LHCN-M2 (cell line): ENCODE measurements around the gene IGFBP2. TPM values are rescaled to one million over a fixed set of nuclear protein-coding genes. Genes with fewer than 3 reads are reported as not detected.

Experiments
- DNase-seq: peaks from one replicate; pipeline ENCODE4 v3.0.0-alpha.2; 2012; ENCODE audit warnings: low read depth
- total RNA-seq: library from RNA; depleted of rRNA; stranded (reverse); fragments of >200 nt; gene quantifications from 2 replicates; pipeline ENCODE4 v1.2.3, GENCODE V29; 2014; rRNA removed

Gene IGFBP2
- total RNA-seq, 1 experiment from 2014 or later = 0.23 TPM

DNA sequence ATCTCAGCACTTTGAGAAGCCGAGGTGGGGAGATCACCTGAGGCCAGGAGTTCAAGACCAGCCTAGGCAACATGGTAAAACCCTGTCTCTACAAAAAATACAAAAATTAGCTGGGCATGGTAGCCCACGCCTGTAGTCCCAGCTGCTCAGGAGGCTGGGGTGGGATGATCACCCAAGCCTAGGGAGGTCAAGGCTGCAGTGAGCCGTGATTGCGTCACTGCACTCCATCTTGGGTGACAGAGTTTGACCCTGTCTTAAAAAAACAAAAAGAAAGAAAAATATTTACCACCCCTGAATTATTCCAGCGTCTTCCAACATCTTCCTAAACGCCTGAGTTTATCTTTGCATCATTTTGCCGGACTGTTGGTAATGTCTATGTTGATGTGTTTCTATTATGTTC lies 68.3 kb downstream of the IGFBP2 start:
- DNase-seq = no peak

- DNase-seq = no peak
Observed at GRCh38 chr2:216702756-216703155, 69.5 kb downstream of the IGFBP2 start.

DNA sequence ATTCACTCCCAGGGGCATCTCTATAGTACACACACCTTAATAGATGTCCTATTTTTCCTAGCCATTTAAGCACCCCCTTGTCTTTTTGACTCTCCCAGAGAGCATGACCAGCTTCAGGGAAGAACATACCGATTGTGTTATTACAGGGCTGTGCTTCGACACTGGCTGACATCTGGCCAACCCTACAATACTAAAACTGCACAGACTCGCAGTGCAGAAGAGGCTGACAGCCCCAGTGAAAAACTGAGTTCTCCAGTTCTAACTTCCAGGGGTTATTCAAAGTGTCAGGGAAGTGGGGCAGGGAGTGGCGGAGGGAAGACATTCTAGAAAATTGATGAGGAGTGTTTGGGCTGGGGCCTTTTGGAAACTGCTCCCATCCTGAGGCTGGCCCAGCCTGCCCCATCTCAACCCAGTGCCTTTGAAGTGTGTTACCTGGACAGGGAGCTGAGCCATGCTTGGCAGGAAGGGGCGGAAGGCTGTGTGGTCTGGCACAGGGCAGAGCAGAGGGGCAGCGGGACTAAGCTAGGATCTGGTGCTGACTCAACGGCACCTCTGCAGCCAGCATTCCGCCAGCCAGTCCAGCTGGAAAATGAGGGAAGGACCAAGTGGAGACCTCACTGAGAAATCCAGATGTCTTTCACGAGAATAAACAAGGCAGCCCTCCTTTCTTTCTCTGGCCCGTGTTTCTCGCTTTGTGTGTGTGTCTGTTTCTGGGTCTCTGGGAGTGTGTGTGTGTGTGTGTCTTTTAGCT lies 77.5 kb downstream of the IGFBP2 start:
- DNase-seq = no peak

DNA sequence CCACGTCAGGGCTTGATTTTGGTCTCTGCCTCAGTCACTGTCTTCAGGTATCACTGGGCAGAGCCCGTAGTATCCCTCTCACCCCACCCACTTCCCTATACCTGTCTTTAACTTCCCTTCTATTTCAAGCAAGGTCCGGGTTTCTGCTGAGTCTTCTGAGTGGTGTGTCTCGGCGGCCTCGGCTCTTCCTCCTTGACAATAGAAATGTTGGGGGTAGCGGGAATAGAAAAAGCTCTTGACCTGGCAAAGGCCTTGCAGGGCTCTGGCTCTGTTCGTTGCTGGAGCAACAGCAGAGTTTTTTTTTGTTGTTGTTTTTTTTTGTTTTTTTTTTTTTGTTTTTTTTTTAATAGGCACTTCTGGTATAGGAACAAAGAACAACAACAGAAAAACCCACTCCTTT lies 78.1 kb downstream of the IGFBP2 start:
- DNase-seq = no peak

GRCh38 chr2:216713691-216714336 lies 80.6 kb downstream of the IGFBP2 start:
- DNase-seq = peak; percentile 93

Other genes starting within 250 kb of the IGFBP2 start
- 9.2 and 16.2 TPM in 2 replicates for gene SMARCAL1, start 220.9 kb upstream of the IGFBP2 start, total RNA-seq
- gene RPL37A, start 134.6 kb upstream of the IGFBP2 start, total RNA-seq = 829 and 905 TPM in 2 replicates
- 0.06 and 0.46 TPM in 2 replicates for gene IGFBP5, start 62.1 kb downstream of the IGFBP2 start, total RNA-seq
- gene TNP1, start 226.6 kb downstream of the IGFBP2 start, total RNA-seq = not detected in 2 replicates